ENCODE data around the gene EYA3.
"Not testable (repeated sequence)": the region's sequence is repeated elsewhere in the genome, so short reads cannot be mapped to it uniquely, and the experiment has no call there.

The EYA3 gene

GRCh38 chr1:28032281-28032680 lies 56.1 kb downstream of the EYA3 start:
- in situ Hi-C loops (cut with MboI; ENCODE audit: low sequenced_read_pairs), result no loop called here

- in situ Hi-C loops (cut with MboI; ENCODE audit: low sequenced_read_pairs), result no loop called here
Measured at GRCh38 chr1:28031173-28031572, 57.2 kb downstream of the EYA3 start.

GRCh38 chr1:28028873-28029654 lies 59.3 kb downstream of the EYA3 start:
- in situ Hi-C loops (cut with MboI; ENCODE audit: low sequenced_read_pairs), result no loop called here

GRCh38 chr1:28027660-28028059 lies 60.8 kb downstream of the EYA3 start:
- in situ Hi-C loops (cut with MboI; ENCODE audit: low sequenced_read_pairs), result no loop called here

GRCh38 chr1:28027238-28027637 lies 61.2 kb downstream of the EYA3 start:
- in situ Hi-C loops (cut with MboI; ENCODE audit: low sequenced_read_pairs), result no loop called here

- in situ Hi-C loops (cut with MboI; ENCODE audit: low sequenced_read_pairs), result no loop called here
Measured at GRCh38 chr1:28026329-28026728, 62.1 kb downstream of the EYA3 start.

GRCh38 chr1:28021064-28021463 lies 67.3 kb downstream of the EYA3 start:
- in situ Hi-C loops (cut with MboI; ENCODE audit: low sequenced_read_pairs), result no loop called here

- in situ Hi-C loops (cut with MboI; ENCODE audit: low sequenced_read_pairs), result no loop called here
Measured at GRCh38 chr1:28010969-28011368, 77.4 kb downstream of the EYA3 start.

GRCh38 chr1:28003117-28003516 lies 85.3 kb downstream of the EYA3 start:
- in situ Hi-C loops (cut with MboI; ENCODE audit: low sequenced_read_pairs), result not testable (repeated sequence)

GRCh38 chr1:28002600-28002999 lies 85.8 kb downstream of the EYA3 start:
- in situ Hi-C loops (cut with MboI; ENCODE audit: low sequenced_read_pairs), result no loop called here

GRCh38 chr1:27999055-27999454 lies 89.4 kb downstream of the EYA3 start:
- in situ Hi-C loops (cut with MboI; ENCODE audit: low sequenced_read_pairs), result no loop called here

- in situ Hi-C loops (cut with MboI; ENCODE audit: low sequenced_read_pairs), result not testable (repeated sequence)
Measured at GRCh38 chr1:27994526-27994925, 93.9 kb downstream of the EYA3 start.

GRCh38 chr1:27994060-27994459 lies 94.3 kb downstream of the EYA3 start:
- in situ Hi-C loops (cut with MboI; ENCODE audit: low sequenced_read_pairs), result no loop called here

GRCh38 chr1:27993241-27993640 lies 95.2 kb downstream of the EYA3 start:
- in situ Hi-C loops (cut with MboI; ENCODE audit: low sequenced_read_pairs), result no loop called here

GRCh38 chr1:27992276-27992675 lies 96.1 kb downstream of the EYA3 start:
- in situ Hi-C loops (cut with MboI; ENCODE audit: low sequenced_read_pairs), result no loop called here

- in situ Hi-C loops (cut with MboI; ENCODE audit: low sequenced_read_pairs), result no loop called here
Measured at GRCh38 chr1:27990920-27991537, 97.4 kb downstream of the EYA3 start.

- in situ Hi-C loops (cut with MboI; ENCODE audit: low sequenced_read_pairs), result no loop called here
Measured at GRCh38 chr1:27981145-27981544, 107.3 kb downstream of the EYA3 start.

- in situ Hi-C loops (cut with MboI; ENCODE audit: low sequenced_read_pairs), result no loop called here
Measured at GRCh38 chr1:27980216-27980845, 108.1 kb downstream of the EYA3 start.

GRCh38 chr1:27979859-27980201 lies 108.6 kb downstream of the EYA3 start:
- in situ Hi-C loops (cut with MboI; ENCODE audit: low sequenced_read_pairs), result no loop called here

- in situ Hi-C loops (cut with MboI; ENCODE audit: low sequenced_read_pairs), result no loop called here
Measured at GRCh38 chr1:27979151-27979858, 109.1 kb downstream of the EYA3 start.

GRCh38 chr1:27974417-27974781 lies 114.0 kb downstream of the EYA3 start:
- in situ Hi-C loops (cut with MboI; ENCODE audit: low sequenced_read_pairs), result no loop called here
